Measurements from ENCODE around the gene CYP27B1. TPM values are rescaled to one million over a fixed set of nuclear protein-coding genes. Genes with fewer than 3 reads are reported as not detected.

CYP27B1 gene
- total and polyA plus RNA-seq, 2 experiments from 2014 or later, result 1.1 to 2.7 TPM

DNA sequence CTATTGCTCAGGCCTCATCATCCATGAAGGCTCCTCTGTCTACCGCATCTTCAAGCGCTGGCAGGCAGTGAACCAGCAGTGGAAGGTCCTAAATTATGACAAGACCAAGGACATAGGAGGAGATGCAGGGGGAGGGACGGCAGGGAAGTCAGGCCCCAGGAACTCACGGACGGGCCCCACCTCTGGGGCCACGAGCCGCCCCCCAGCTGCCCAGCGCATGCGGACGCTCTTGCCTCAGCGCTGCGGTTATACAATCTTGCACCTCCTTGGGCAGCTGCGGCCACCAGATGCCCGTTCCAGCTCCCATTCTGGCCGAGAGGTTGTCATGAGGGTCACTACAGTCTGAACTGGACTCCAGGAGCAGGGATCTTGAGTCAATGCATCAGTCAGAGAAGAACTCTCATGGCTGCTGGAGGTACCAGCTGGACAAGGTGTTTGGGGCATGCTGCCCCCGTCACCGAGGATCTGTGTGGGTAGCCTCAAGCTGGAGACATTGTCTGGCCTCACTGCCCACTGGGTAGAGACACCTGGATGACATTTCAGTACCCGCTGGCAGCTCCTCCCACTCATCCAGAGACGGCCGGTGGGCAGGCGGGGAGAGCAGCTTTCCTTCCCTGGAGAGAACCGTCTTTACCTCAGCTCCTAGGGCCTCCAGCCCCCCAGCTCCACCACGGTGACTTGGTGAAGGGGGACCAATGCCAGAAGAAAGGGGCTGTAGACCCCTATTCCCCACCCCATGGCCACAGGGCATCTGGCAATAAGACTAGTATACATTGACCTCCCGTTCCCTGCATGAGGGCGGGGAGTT is 8.1 kb downstream of the CYP27B1 start:
- H3K27me3 Mint-ChIP-seq (ENCODE audit: insufficient read depth, low read depth, poor library complexity), result peaks cover 60% of the 10 kb centered on the region
- ATAC-seq (no peak), DNase-seq (ENCODE audit: low spot score) (no peak)
- Histone ChIP-seq H3F3A (replicated peaks; ENCODE audit: low read depth) (peaks cover 14% of the 10 kb centered on the region), H3K79me2 (replicated peaks; ENCODE audit: insufficient read depth) (no peaks in the 10 kb centered on the region), H3K27me3 (ENCODE audit: insufficient read depth) (peaks cover 90% of the 10 kb centered on the region), H3K36me3 (ENCODE audit: insufficient read depth) (no peaks in the 10 kb centered on the region), H3K4me3 (no peak overlapping the region), H3K27ac (ENCODE audit: low read depth) (no peak overlapping the region), H3K9me2 (ENCODE audit: insufficient read depth) (no peaks in the 10 kb centered on the region), H2AFZ (no peak overlapping the region), H3K4me1 (ENCODE audit: insufficient read depth) (peaks cover 22% of the 10 kb centered on the region), H3K4me2 (no peak overlapping the region), H4K20me1 (replicated peaks; ENCODE audit: insufficient read depth) (peaks cover 4% of the 10 kb centered on the region; the same call in 1 of the 2 replicates)
- no peaks in the 10 kb centered on the region; the same call in 2 of the 3 replicates for H3K36me3 Mint-ChIP-seq (ENCODE audit: low read depth)
- TF ChIP-seq, protein P1, sequence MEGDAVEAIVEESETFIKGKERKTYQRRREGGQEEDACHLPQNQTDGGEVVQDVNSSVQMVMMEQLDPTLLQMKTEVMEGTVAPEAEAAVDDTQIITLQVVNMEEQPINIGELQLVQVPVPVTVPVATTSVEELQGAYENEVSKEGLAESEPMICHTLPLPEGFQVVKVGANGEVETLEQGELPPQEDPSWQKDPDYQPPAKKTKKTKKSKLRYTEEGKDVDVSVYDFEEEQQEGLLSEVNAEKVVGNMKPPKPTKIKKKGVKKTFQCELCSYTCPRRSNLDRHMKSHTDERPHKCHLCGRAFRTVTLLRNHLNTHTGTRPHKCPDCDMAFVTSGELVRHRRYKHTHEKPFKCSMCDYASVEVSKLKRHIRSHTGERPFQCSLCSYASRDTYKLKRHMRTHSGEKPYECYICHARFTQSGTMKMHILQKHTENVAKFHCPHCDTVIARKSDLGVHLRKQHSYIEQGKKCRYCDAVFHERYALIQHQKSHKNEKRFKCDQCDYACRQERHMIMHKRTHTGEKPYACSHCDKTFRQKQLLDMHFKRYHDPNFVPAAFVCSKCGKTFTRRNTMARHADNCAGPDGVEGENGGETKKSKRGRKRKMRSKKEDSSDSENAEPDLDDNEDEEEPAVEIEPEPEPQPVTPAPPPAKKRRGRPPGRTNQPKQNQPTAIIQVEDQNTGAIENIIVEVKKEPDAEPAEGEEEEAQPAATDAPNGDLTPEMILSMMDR (conservative IDR thresholded peaks at IDR 0.05; ENCODE audit: low read depth in 2 of 2), result no peak
- TF ChIP-seq ETS1 (IDR thresholded peaks at IDR 0.05), result no peak
- no peak for TF ChIP-seq NANOG (IDR thresholded peaks at IDR 0.05; ENCODE audit: borderline replicate concordance)
- no peak for TF ChIP-seq POLR2AphosphoS5 (IDR thresholded peaks at IDR 0.05; ENCODE audit: low read depth)
- TF ChIP-seq, protein P2, sequence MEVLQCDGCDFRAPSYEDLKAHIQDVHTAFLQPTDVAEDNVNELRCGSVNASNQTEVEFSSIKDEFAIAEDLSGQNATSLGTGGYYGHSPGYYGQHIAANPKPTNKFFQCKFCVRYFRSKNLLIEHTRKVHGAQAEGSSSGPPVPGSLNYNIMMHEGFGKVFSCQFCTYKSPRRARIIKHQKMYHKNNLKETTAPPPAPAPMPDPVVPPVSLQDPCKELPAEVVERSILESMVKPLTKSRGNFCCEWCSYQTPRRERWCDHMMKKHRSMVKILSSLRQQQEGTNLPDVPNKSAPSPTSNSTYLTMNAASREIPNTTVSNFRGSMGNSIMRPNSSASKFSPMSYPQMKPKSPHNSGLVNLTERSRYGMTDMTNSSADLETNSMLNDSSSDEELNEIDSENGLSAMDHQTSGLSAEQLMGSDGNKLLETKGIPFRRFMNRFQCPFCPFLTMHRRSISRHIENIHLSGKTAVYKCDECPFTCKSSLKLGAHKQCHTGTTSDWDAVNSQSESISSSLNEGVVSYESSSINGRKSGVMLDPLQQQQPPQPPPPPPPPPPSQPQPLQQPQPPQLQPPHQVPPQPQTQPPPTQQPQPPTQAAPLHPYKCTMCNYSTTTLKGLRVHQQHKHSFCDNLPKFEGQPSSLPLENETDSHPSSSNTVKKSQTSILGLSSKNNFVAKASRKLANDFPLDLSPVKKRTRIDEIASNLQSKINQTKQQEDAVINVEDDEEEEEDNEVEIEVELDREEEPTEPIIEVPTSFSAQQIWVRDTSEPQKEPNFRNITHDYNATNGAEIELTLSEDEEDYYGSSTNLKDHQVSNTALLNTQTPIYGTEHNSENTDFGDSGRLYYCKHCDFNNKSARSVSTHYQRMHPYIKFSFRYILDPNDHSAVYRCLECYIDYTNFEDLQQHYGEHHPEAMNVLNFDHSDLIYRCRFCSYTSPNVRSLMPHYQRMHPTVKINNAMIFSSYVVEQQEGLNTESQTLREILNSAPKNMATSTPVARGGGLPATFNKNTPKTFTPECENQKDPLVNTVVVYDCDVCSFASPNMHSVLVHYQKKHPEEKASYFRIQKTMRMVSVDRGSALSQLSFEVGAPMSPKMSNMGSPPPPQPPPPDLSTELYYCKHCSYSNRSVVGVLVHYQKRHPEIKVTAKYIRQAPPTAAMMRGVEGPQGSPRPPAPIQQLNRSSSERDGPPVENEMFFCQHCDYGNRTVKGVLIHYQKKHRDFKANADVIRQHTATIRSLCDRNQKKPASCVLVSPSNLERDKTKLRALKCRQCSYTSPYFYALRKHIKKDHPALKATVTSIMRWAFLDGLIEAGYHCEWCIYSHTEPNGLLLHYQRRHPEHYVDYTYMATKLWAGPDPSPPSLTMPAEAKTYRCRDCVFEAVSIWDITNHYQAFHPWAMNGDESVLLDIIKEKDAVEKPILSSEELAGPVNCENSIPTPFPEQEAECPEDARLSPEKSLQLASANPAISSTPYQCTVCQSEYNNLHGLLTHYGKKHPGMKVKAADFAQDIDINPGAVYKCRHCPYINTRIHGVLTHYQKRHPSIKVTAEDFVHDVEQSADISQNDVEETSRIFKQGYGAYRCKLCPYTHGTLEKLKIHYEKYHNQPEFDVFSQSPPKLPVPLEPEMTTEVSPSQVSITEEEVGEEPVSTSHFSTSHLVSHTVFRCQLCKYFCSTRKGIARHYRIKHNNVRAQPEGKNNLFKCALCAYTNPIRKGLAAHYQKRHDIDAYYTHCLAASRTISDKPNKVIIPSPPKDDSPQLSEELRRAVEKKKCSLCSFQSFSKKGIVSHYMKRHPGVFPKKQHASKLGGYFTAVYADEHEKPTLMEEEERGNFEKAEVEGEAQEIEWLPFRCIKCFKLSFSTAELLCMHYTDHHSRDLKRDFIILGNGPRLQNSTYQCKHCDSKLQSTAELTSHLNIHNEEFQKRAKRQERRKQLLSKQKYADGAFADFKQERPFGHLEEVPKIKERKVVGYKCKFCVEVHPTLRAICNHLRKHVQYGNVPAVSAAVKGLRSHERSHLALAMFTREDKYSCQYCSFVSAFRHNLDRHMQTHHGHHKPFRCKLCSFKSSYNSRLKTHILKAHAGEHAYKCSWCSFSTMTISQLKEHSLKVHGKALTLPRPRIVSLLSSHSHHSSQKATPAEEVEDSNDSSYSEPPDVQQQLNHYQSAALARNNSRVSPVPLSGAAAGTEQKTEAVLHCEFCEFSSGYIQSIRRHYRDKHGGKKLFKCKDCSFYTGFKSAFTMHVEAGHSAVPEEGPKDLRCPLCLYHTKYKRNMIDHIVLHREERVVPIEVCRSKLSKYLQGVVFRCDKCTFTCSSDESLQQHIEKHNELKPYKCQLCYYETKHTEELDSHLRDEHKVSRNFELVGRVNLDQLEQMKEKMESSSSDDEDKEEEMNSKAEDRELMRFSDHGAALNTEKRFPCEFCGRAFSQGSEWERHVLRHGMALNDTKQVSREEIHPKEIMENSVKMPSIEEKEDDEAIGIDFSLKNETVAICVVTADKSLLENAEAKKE (CRISPR knock-in tag; IDR thresholded peaks at IDR 0.05), result no peak
- TF ChIP-seq JUNB (IDR thresholded peaks at IDR 0.05; ENCODE audit: unreplicated experiment), result no peak
- TF ChIP-seq EZH2 (IDR thresholded peaks at IDR 0.05; ENCODE audit: low read depth, unreplicated experiment), result no peak
- no peak for TF ChIP-seq STAT1 (IDR thresholded peaks at IDR 0.05; ENCODE audit: unreplicated experiment)
- no peak for TF ChIP-seq ZNF331 (CRISPR knock-in tag; IDR thresholded peaks at IDR 0.05; ENCODE audit: low read depth)
- no peak for TF ChIP-seq CREB1 (CRISPR knock-in tag; IDR thresholded peaks at IDR 0.05; ENCODE audit: low read depth)
- no peak for TF ChIP-seq ZNF114 (CRISPR knock-in tag; IDR thresholded peaks at IDR 0.05)
- TF ChIP-seq EZH2phosphoT487 (IDR thresholded peaks at IDR 0.05; ENCODE audit: unreplicated experiment), result no peak
- H3K27ac Mint-ChIP-seq, result no peak overlapping the region
- no peak overlapping the region for H3K4me3 Mint-ChIP-seq
- H3K4me1 Mint-ChIP-seq, result peaks cover 28% of the 10 kb centered on the region
- H3K9me3 Mint-ChIP-seq, result no peaks in the 10 kb centered on the region
